SH-SY5Y (cell line): Measurements from ENCODE around the gene CDC42EP1.

ENCODE experiments used
- GATA2 ChIP-seq: IDR thresholded peaks from 2 replicates; pipeline ENCODE4 v1.6.1; 2011; ENCODE audit warnings: mild to moderate bottlenecking, low read depth, low read length
- GATA3 ChIP-seq: IDR thresholded peaks from 2 replicates; pipeline ENCODE4 v1.6.1; 2011; ENCODE audit warnings: low read depth, mild to moderate bottlenecking, low read length, moderate library complexity

DNA sequence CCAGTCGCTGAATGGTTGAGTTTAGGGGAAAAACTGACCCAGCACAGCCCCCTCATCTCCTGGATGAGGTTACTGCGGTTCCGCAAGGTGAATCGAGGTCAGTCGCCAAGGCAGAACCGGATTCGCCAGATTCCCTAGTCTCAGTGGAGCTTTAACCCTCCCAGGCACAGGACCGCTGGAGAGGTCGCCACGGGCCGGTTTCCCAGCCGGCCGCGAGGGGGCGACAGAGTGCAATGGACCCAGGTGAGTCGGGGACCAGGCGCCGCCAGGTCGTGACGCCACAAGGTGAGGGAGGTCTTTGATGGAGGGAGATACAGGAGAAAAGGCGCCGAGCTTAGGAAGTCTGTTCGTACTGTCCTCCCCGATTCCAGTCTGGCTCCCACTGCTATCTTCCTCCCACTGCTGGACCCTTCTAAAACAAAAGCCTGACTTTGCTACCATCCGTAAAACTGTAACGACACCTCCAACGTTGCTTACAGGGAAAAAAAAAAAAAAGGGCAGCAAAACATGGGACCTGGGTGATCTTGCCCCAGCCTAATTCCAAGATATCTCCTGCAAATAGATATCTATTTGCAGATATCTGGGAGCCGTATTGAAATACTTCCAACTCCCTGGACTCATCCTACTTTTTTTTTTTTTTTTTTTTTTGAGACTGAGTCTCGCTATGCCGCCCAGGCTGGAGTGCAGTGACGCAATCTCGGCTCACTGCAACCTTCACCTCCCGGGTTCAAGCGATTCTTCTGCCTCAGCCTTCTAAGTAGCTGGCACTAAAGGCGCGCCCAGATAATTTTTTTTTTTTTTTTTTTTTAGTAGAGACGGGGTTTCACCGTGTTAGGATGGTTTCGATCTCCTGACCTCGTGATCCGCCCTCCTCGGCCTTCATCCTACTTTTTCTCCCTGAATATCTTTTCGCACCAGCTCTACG is 47.0 kb downstream of the CDC42EP1 start:
- no peak for TF ChIP-seq GATA3
- peak; percentile 51; the same call in 1 of the 2 replicates for TF ChIP-seq GATA2
